H54 (cell line): ENCODE data around the gene DNAJC5.

Source experiments
- DNase-seq: peaks from one replicate; pipeline ENCODE4 v3.0.0; 2011; ENCODE audit warnings: low spot score, mixed read lengths; ENCODE audit not compliant: insufficient read length
- FAIRE-seq: peaks from 3 replicates; lab custom pipeline; 2011; peaks lifted over from hg19 to GRCh38; lab: Jason Lieb, UNC
- POLR2A ChIP-seq: IDR thresholded peaks from 2 replicates; pipeline ENCODE4 v1.6.1; 2011; ENCODE audit warnings: low read depth, mild to moderate bottlenecking, low read length

DNAJC5 gene

DNA sequence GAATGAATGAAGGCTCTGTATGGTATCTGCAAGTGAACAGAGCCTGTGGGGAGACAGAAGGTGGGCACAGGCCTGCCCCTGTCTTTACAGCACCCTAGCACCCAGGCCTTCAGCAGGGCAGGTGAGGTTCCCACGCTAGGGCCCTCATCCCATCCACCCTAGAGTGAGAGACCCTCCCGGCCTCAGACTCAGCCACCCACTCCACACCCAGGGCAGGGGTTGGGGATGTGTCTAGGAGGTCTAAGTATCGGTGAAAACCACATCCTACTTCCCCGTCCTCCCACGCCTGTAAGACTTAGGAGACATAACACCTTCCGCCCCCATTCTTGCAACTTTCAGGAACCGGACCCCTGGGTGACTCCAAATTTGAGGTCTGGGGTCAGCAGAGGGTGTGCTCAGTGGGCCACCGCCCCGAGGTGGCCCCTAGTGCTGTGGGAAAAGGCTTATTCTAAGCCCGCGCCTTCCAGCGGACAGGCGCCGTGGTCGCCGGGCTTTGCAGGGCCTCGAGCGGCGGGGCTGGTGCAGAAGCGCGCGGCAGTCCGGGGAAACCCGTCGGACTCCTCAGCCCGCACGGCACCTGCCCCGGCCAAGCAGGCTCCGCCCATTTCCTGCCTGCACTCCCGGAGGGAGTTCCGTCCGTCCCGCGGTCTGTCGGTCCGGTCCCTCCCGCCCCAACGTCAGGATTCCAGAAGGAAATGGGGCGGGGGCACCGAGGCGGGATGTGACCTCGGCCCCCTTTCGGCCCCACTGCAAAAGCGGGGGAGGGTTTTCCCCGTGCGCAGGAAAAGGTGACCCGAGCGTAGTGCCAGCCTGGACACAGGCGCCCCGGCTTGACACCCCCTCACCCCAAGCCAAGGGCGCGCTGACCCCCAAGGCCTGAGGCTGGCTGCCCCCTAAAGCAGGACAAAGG is 83.6 kb downstream of the DNAJC5 start:
- no peak; the same call in 1 of the 2 replicates for TF ChIP-seq POLR2A
- no peak for FAIRE-seq
- DNase-seq: peak; percentile 56

DNA sequence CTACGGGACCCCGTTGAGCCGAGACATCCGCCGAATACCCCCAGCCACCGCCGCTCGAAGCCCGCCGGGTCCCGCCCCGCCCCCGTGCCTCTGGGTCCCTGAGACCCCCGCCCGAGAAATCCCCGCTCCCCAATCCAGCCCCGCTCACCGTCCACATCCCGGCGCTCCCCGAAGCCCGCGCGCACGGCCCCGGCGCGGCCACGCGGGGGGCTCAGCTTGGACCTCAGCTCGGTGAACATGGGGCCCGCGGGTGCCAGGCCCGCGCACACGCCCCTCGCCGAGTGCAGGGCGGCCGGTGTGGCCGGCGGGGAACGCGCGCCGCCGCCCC is 84.3 kb downstream of the DNAJC5 start:
- DNase-seq: no peak
- no peak for FAIRE-seq
- no peak for TF ChIP-seq POLR2A

DNA sequence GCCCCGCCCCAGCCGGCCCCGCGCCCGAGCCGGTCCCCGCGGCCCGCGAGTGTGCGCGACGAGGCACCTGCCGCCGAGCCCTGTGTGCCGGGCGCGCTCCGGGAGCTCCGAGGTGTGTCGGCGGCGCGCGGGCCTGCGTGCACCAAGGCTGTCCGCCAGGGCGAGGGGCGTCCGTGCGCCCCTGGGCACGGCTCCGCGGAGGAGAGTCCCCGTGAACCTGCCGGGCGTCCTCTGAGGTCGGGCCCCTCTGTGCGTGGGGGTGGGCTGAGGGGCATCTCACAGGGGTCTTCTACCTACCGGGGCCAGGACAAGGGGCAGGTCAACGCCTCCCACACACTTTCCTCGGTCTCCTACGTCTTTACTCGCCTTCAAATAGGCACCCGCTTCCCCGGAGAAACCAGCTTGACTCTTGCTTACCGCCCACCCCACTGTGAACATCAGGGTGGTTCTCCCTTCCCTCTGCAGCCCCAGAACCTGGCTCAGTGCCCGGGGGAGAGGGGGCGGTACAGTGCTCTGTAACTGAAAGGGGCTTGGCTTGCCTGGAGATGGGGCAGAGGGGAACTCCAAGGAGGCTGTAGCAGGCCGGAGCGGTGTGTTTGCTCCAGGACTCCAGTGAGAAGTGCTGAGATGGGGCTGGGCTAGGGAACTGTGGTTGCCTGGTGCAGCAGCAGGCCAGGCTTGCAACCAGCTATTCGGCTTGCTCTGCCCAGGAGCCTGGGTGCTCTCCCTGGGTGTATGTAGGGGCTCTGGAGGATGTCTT is 84.8 kb downstream of the DNAJC5 start, which contains the start of gene SAMD10:
TSS of gene SAMD10 (minus strand) at position 86 of the 760 bp plus-strand sequence. CDS start 175 bp downstream, outside the sequence.
- peak; percentile 52 for DNase-seq
- TF ChIP-seq POLR2A: no peak
- no peak for FAIRE-seq

DNA sequence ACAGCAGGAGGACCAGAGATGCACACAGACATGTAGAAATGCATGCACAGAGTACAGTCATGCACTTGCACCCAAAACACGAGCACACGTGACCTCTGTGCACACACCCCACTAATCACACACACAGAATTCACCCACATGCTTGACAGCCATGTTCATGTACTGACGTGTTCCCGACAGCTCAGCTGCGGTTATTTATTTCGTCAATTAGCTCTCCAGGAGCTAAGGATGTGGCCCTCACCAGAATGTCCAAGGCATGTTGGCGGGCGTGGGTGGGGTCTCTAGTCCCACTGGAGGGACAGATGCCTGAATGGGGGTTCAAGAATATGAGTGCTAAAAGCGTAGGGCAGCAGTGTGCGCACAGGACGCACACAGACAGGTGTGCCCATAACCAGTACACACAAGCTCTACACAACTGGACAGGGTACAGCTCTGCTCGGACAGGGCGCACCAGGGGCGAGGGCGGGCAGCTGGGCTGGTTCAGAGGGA is 85.4 kb downstream of the DNAJC5 start:
- DNase-seq: no peak
- no peak for FAIRE-seq
- TF ChIP-seq POLR2A: no peak

DNA sequence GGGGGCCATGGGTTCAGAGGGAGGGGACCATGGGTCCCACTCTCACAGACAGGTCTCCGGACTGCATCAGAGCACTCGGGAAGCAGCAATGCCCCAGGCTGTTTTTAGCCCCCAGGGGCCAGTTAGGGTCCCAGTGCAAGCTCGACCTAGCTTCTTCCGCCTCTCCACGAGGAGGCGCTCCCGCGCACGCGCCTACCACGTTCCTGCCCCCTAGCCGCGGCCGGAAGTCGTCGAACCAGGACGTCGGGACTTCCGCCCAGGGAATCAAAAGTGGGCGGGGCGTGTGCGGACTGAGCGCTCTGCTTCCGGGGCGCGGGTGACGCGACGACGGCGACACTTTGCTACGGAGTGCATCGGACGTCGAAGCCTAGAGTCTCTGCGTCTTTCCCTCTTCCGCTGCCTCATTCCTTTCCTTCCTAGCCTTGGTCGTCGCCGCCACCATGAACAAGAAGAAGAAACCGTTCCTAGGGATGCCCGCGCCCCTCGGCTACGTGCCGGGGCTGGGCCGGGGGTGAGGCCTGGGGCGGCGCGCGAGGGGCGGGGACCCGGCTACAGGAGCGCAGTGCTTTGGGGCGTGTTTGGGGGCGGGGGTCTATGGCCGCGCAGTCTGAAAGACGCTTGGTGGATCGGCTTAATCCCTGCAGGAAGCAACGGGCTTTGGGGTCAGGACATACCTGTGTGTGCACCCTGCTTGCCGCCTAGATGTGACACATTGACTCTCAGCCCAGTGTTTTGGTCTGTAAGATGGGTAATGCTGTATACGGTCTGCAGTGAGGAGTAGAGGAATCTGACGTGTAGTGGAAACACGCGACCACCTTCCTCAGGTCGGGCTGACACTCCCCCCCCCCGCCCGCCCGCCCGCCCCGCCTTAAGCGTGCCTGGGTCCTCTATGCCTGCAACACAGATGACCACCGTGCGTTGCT is 86.1 kb downstream of the DNAJC5 start, which contains the start of gene PRPF6:
TSS of gene PRPF6 (plus strand) at position 327 of the 923 bp plus-strand sequence. CDS start at position 441, 114 bp downstream.
- DNase-seq (peak; percentile 97), FAIRE-seq (no peak)
- TF ChIP-seq POLR2A: peak; percentile 75

DNA sequence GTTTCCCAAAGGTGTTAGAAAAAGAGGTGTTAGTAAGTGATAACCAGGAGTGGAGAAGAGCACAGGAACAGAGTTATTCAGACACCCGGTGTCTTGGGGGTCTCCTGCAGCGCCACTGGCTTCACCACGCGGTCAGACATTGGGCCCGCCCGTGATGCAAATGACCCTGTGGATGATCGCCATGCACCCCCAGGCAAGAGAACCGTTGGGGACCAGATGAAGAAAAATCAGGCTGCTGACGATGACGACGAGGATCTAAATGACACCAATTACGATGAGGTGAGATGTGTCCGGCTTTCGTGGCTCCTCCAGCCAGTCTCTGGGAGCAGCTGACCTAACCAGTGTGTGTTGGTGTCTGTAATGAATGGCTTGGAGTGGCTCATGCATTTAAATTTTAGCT is 88.0 kb downstream of the DNAJC5 start:
- TF ChIP-seq POLR2A: no peak

More for the DNA sequence above, 88.0 kb downstream of the DNAJC5 start:
- no peak for FAIRE-seq
- DNase-seq: no peak
